Lower lobe of right lung (tissue), 2 donors: ENCODE measurements around the gene ANO8. TPM values are rescaled to one million over a fixed set of nuclear protein-coding genes. Genes with fewer than 3 reads are reported as not detected.

Source experiments
- ATAC-seq, 2 donors: fragments of 200-7000 bp; cut with Tn5 transposase; one replicate each; pipeline ENCODE4 v1.9.1; 2020 to 2022; ENCODE audit warnings: mild to moderate bottlenecking in 2 of 2, moderate library complexity in 2 of 2
- DNase-seq: peaks from one replicate; pipeline ENCODE4 v3.0.0-alpha.2; 2020
- H3K27ac ChIP-seq: fragments of 200-600 bp; one replicate; pipeline ENCODE4 v1.8.0; 2022
- H3K27me3 ChIP-seq: fragments of 200-600 bp; one replicate; pipeline ENCODE4 v1.8.0; 2022; ENCODE audit warnings: low read depth
- H3K36me3 ChIP-seq: fragments of 200-600 bp; one replicate; pipeline ENCODE4 v1.8.0; 2022; ENCODE audit warnings: mild to moderate bottlenecking
- H3K4me1 ChIP-seq: fragments of 200-600 bp; one replicate; pipeline ENCODE4 v1.8.0; 2022
- H3K4me3 ChIP-seq: fragments of 200-600 bp; one replicate; pipeline ENCODE4 v1.8.0; 2022; ENCODE audit warnings: mild to moderate bottlenecking
- H3K9me3 ChIP-seq: fragments of 200-600 bp; one replicate; pipeline ENCODE4 v1.8.0; 2022
- CTCF ChIP-seq: fragments of 200-600 bp; IDR thresholded peaks from one replicate; pipeline ENCODE4 v1.8.0; 2022; ENCODE audit warnings: antibody characterized with exemption, mild to moderate bottlenecking
- intact Hi-C: fragments of 100-400 bp; cut with DNase I; formaldehyde crosslinking; loops from one replicate; pipeline ENCODE4 v1.11.0; 2022
- total RNA-seq: library from RNA; stranded (reverse); fragmentation: NEBNext Ultra II Directional; extraction: Animal tissue kit (Norgen Biotek cat#: 25700); gene quantifications from one replicate; pipeline ENCODE4 v1.2.1, GENCODE V29; 2021
- donor health status: DM: no; HTN: yes; CAD: no; lungs with severe emphysema.

Gene ANO8
- total RNA-seq, 1 donor from 2014 or later = 16.6 TPM

GRCh38 chr19:17306285-17306714 lies 28.4 kb downstream of the ANO8 start:
- H3K4me1 ChIP-seq = peaks cover 57% of the 10 kb centered on the region
- no peak for DNase-seq
- peak overlapping the region; percentile 68 for H3K4me3 ChIP-seq
- TF ChIP-seq CTCF = no peak
- intact Hi-C loops = no loop called here
- ATAC-seq = no peak
- H3K27me3 ChIP-seq = no peaks in the 10 kb centered on the region
- H3K36me3 ChIP-seq = no peaks in the 10 kb centered on the region
- peak overlapping the region; percentile 84 for H3K27ac ChIP-seq
- no peaks in the 10 kb centered on the region for H3K9me3 ChIP-seq

- DNase-seq = no peak
- Histone ChIP-seq H3K4me1 (peaks cover 51% of the 10 kb centered on the region), H3K27ac (peak within 1 kb of the TSS; percentile 84), H3K4me3 (peak within 1 kb of the TSS; percentile 68), H3K36me3 (no peaks in the 10 kb centered on the region), H3K9me3 (no peaks in the 10 kb centered on the region), H3K27me3 (no peaks in the 10 kb centered on the region)
- TF ChIP-seq CTCF = peak; percentile 78
- intact Hi-C loops = no loop called here
- peak; percentile 80 to 90 for ATAC-seq
These were observed 29.0 kb downstream of the ANO8 start, which contains the start of gene MRPL34 for GRCh38 chr19:17305517-17306284. Gene MRPL34 (plus strand): TSS chr19:17305872. CDS start chr19:17305893, 21 bp downstream.

- Histone ChIP-seq H3K4me1 (peaks cover 46% of the 10 kb centered on the region), H3K4me3 (peak overlapping the region; percentile 68)
- peak; percentile 98 for DNase-seq
These were observed 29.5 kb downstream of the ANO8 start for GRCh38 chr19:17305216-17305516.

GRCh38 chr19:17304386-17305215 lies 30.1 kb downstream of the ANO8 start:
- ATAC-seq (peak in 1 of 2 donors; percentile 31), DNase-seq (peak; percentile 70)
- Histone ChIP-seq H3K27me3 (no peaks in the 10 kb centered on the region), H3K9me3 (no peaks in the 10 kb centered on the region), H3K4me3 (peak overlapping the region; percentile 68), H3K36me3 (no peaks in the 10 kb centered on the region), H3K4me1 (peaks cover 42% of the 10 kb centered on the region), H3K27ac (peak overlapping the region; percentile 84)
- intact Hi-C loops = no loop called here
- no peak for TF ChIP-seq CTCF

More at GRCh38 chr19:17305216-17305516, 29.5 kb downstream of the ANO8 start:
- Histone ChIP-seq H3K9me3 (no peaks in the 10 kb centered on the region), H3K36me3 (no peaks in the 10 kb centered on the region), H3K27me3 (no peaks in the 10 kb centered on the region), H3K27ac (peak overlapping the region; percentile 84)
- no peak for ATAC-seq
- intact Hi-C loops = no loop called here
- no peak for TF ChIP-seq CTCF

- ATAC-seq = peak; percentile 0 to 21
- TF ChIP-seq CTCF = no peak
- Histone ChIP-seq H3K4me3 (peak overlapping the region; percentile 89), H3K4me1 (peaks cover 42% of the 10 kb centered on the region), H3K36me3 (no peaks in the 10 kb centered on the region), H3K27ac (peak overlapping the region; percentile 84), H3K27me3 (no peaks in the 10 kb centered on the region), H3K9me3 (no peaks in the 10 kb centered on the region)
- intact Hi-C loops = no loop called here
- peak; percentile 61 for DNase-seq
These were observed 30.8 kb downstream of the ANO8 start for GRCh38 chr19:17303940-17304267.
